ENCODE measurements around the gene KLHL17.

GRCh38 chr1:1000357-1001056, 40.1 kb downstream of the KLHL17 start:
- no peak for TF ChIP-seq POLR2A (IDR thresholded peaks at IDR 0.05; ENCODE audit: low read length)
- TF ChIP-seq GATA1 (IDR thresholded peaks at IDR 0.05; ENCODE audit: low read depth, low read length) = no peak

Data from erythroblast (primary cell).